Endothelial cell of hepatic sinusoid (primary cell): ENCODE results near the gene RRM1.

Experiments
- in situ Hi-C: cut with HindIII; loops from 2 replicates; pipeline ENCODE4 v1.10.0; 2017; ENCODE audit warnings: low sequenced_read_pairs

RRM1 gene

GRCh38 chr11:4074266-4074665 lies 20.3 kb upstream of the RRM1 start:
- in situ Hi-C loops: loop anchor here (5.0 to 10.0 kb wide), 3 partner anchors 33 to 222 kb away; no protein-coding TSS in a partner anchor

GRCh38 chr11:4076774-4077173 lies 17.8 kb upstream of the RRM1 start:
- in situ Hi-C loops: loop anchor here (10.0 kb wide), 1 partner anchor 112 kb away; no protein-coding TSS in a partner anchor

GRCh38 chr11:4083198-4083597 lies 11.4 kb upstream of the RRM1 start:
- in situ Hi-C loops: no loop called here

- in situ Hi-C loops: loop anchor here (5.0 kb wide), 1 partner anchor 48 kb away; no protein-coding TSS in a partner anchor
These were observed 10.0 kb upstream of the RRM1 start for GRCh38 chr11:4084406-4085125.

GRCh38 chr11:4085575-4085974 lies 9.0 kb upstream of the RRM1 start:
- in situ Hi-C loops: loop anchor here (5.0 kb wide), 1 partner anchor 47 kb away; no protein-coding TSS in a partner anchor

- in situ Hi-C loops: loop anchor here (5.0 kb wide), 1 partner anchor 46 kb away; no protein-coding TSS in a partner anchor
These were observed 7.8 kb upstream of the RRM1 start for GRCh38 chr11:4086575-4087353.

- in situ Hi-C loops: loop anchor here (5.0 kb wide), 1 partner anchor 45 kb away; no protein-coding TSS in a partner anchor
These were observed 7.0 kb upstream of the RRM1 start for GRCh38 chr11:4087551-4087950.

GRCh38 chr11:4090258-4090657 lies 4.3 kb upstream of the RRM1 start:
- in situ Hi-C loops: no loop called here

- in situ Hi-C loops: no loop called here
These were observed 2.6 kb upstream of the RRM1 start for GRCh38 chr11:4092026-4092425.

GRCh38 chr11:4093519-4094347 lies 866 bp upstream of the RRM1 start:
- in situ Hi-C loops: no loop called here

- in situ Hi-C loops: no loop called here
These were observed 1.1 kb downstream of the RRM1 start for GRCh38 chr11:4095509-4096230.

GRCh38 chr11:4098026-4098621 lies 3.5 kb downstream of the RRM1 start:
- in situ Hi-C loops: no loop called here

GRCh38 chr11:4102711-4103110 lies 8.1 kb downstream of the RRM1 start:
- in situ Hi-C loops: no loop called here

- in situ Hi-C loops: no loop called here
These were observed 8.7 kb downstream of the RRM1 start for GRCh38 chr11:4103269-4103668.

- in situ Hi-C loops: loop anchor here (5.0 kb wide), 1 partner anchor 34 kb away; no protein-coding TSS in a partner anchor
These were observed 11.3 kb downstream of the RRM1 start for GRCh38 chr11:4105916-4106315.

GRCh38 chr11:4111834-4112233 lies 17.2 kb downstream of the RRM1 start:
- in situ Hi-C loops: no loop called here

GRCh38 chr11:4115128-4115527 lies 20.5 kb downstream of the RRM1 start:
- in situ Hi-C loops: no loop called here

GRCh38 chr11:4118107-4118506 lies 23.5 kb downstream of the RRM1 start:
- in situ Hi-C loops: no loop called here

GRCh38 chr11:4123218-4123617 lies 28.6 kb downstream of the RRM1 start:
- in situ Hi-C loops: no loop called here

GRCh38 chr11:4125141-4125540 lies 30.5 kb downstream of the RRM1 start:
- in situ Hi-C loops: no loop called here
